Activated CD4-positive, alpha-beta T cell treated with anti-CD3 and anti-CD28 coated beads for 36 hours (primary cell): ENCODE data around the gene ATG7. TPM values are rescaled to one million over a fixed set of nuclear protein-coding genes. Genes with fewer than 3 reads are reported as not detected.
"Not testable (repeated sequence)": the region's sequence is repeated elsewhere in the genome, so short reads cannot be mapped to it uniquely, and the experiment has no call there.

Source experiments
- ATAC-seq: fragments of 200-7000 bp; cut with Tn5 transposase; one replicate; pipeline ENCODE4 v1.10.0; 2021; ENCODE audit warnings: mild to moderate bottlenecking, moderate library complexity
- CTCF ChIA-PET: fragments of 350-600 bp; sonication (Branson Sonifier 250); formaldehyde crosslinking; loops from one replicate; lab custom pipeline; 2021; ENCODE audit warnings: antibody characterized with exemption; lab: Charles Lee
- POLR2A ChIA-PET: fragments of 350-600 bp; sonication (Branson Sonifier 250); formaldehyde crosslinking; loops from one replicate; lab custom pipeline; 2021; ENCODE audit warnings: antibody characterized with exemption, inconsistent platforms; lab: Charles Lee
- DNase-seq: peaks from one replicate; pipeline ENCODE4 v3.0.0-alpha.2; 2020
- H3K27ac Mint-ChIP-seq: one replicate; pipeline ENCODE4 v1.8.0; 2021; ENCODE audit warnings: mixed read lengths
- H3K27me3 Mint-ChIP-seq: one replicate; pipeline ENCODE4 v1.8.0; 2021; ENCODE audit warnings: mixed read lengths
- H3K36me3 Mint-ChIP-seq: one replicate; pipeline ENCODE4 v1.8.0; 2021; ENCODE audit warnings: low read depth, mixed read lengths
- H3K4me1 Mint-ChIP-seq: one replicate; pipeline ENCODE4 v1.8.0; 2021; ENCODE audit warnings: mixed read lengths
- H3K4me3 Mint-ChIP-seq: one replicate; pipeline ENCODE4 v1.8.0; 2021; ENCODE audit warnings: mild to moderate bottlenecking, moderate library complexity, mixed read lengths
- H3K9me3 Mint-ChIP-seq: one replicate; pipeline ENCODE4 v1.8.0; 2021; ENCODE audit warnings: low read depth, mixed read lengths
- intact Hi-C, 2 experiments: fragments of 100-400 bp; cut with DNase I in 1 of 2; cut with micrococcal nuclease in 1 of 2; formaldehyde crosslinking; loops; one replicate each; pipeline versions ENCODE4 v1.14.2 to v1.15.1; 2022 to 2024; cut with DNase I, micrococcal nuclease
- total RNA-seq, 2 experiments: library from RNA; stranded (reverse); gene quantifications; one replicate each; pipeline ENCODE4 v1.2.3, GENCODE V29; 2021

The ATG7 gene
- total RNA-seq, 2 experiments from 2014 or later: 31.6 to 34.5 TPM

DNA sequence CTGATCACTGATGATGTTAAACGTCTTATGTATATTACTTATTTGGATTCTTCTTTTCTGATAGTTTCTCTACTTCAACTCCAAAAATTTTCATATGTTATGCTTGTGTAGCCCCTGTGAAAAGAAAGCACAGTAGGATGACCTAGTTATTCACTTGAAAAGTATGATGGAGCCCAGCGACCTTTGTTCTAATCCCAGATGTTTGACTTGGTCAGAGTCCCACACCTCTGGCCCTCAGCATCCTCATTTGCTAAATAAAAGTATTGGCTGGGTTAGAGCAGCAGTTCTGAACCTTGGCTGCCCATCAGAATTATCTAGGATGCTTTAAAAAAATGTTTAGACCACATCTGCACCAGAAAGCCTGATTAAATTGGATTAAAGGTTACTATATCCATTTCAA, 173.7 kb downstream of the ATG7 start:
- intact Hi-C loops: no loop called here
- H3K36me3 Mint-ChIP-seq: peaks cover 19% of the 10 kb centered on the region
- ChIA-PET POLR2A (no interaction called here), CTCF (no interaction called here)
- H3K27ac Mint-ChIP-seq: no peak overlapping the region
- H3K4me3 Mint-ChIP-seq: no peak overlapping the region
- H3K4me1 Mint-ChIP-seq: no peaks in the 10 kb centered on the region
- no peaks in the 10 kb centered on the region for H3K27me3 Mint-ChIP-seq
- no peak for DNase-seq
- ATAC-seq: no peak
- H3K9me3 Mint-ChIP-seq: peaks cover 2% of the 10 kb centered on the region

GRCh38 chr3:11447584-11448200, 175.5 kb downstream of the ATG7 start:
- H3K27me3 Mint-ChIP-seq: no peaks in the 10 kb centered on the region
- H3K4me1 Mint-ChIP-seq: no peaks in the 10 kb centered on the region
- ATAC-seq: no peak
- no peak for DNase-seq
- CTCF ChIA-PET: no interaction called here
- intact Hi-C loops: no loop called here
- POLR2A ChIA-PET: no interaction called here
- H3K4me3 Mint-ChIP-seq: no peak overlapping the region
- peaks cover 16% of the 10 kb centered on the region for H3K36me3 Mint-ChIP-seq
- no peak overlapping the region for H3K27ac Mint-ChIP-seq
- peaks cover 2% of the 10 kb centered on the region for H3K9me3 Mint-ChIP-seq

DNA sequence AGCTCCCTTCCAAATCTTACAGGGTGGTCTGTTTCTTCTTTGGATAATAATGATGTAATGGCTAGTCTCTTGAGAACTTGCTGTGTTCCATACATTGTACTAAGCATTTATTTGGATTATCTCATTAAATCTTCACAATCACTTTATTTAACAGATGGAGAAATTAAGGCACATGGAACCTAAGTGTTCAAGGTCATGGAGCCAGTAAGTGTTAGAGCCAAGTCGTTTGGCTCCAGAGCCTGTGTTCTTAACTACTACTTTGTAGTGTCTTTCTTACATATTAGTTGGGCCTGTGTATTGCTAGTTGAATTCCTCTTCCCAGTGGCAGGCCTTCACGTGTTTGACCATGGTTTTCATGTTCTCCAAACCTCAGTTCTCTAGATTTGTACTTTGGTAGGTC, 177.8 kb downstream of the ATG7 start:
- Mint-ChIP-seq H3K9me3 (peaks cover 2% of the 10 kb centered on the region), H3K4me3 (no peak overlapping the region), H3K36me3 (peaks cover 9% of the 10 kb centered on the region), H3K4me1 (no peaks in the 10 kb centered on the region), H3K27me3 (no peaks in the 10 kb centered on the region), H3K27ac (no peak overlapping the region)
- no peak for ATAC-seq
- DNase-seq: no peak
- intact Hi-C loops: no loop called here
- CTCF ChIA-PET: no interaction called here
- POLR2A ChIA-PET: no interaction called here

GRCh38 chr3:11452312-11452711, 180.1 kb downstream of the ATG7 start:
- Mint-ChIP-seq H3K36me3 (peaks cover 4% of the 10 kb centered on the region), H3K4me3 (no peak overlapping the region), H3K4me1 (no peaks in the 10 kb centered on the region), H3K27ac (no peak overlapping the region), H3K27me3 (no peaks in the 10 kb centered on the region), H3K9me3 (no peaks in the 10 kb centered on the region)
- ATAC-seq (no peak), DNase-seq (no peak)
- CTCF ChIA-PET: interaction anchor here (1.2 kb wide), 1 partner anchor 9 kb away, joined by 4 read pairs; no protein-coding TSS in a partner anchor
- intact Hi-C loops: no loop called here
- POLR2A ChIA-PET: no interaction called here

GRCh38 chr3:11452885-11453847, 181.0 kb downstream of the ATG7 start:
- no peak overlapping the region for H3K4me3 Mint-ChIP-seq
- DNase-seq (no peak), ATAC-seq (no peak)
- no peaks in the 10 kb centered on the region for H3K9me3 Mint-ChIP-seq
- no peaks in the 10 kb centered on the region for H3K27me3 Mint-ChIP-seq
- intact Hi-C loops: no loop called here
- H3K36me3 Mint-ChIP-seq: peaks cover 3% of the 10 kb centered on the region
- CTCF ChIA-PET: interaction anchor here (1.2 kb wide), 1 partner anchor 10 kb away, joined by 4 read pairs; no protein-coding TSS in a partner anchor
- no peaks in the 10 kb centered on the region for H3K4me1 Mint-ChIP-seq
- POLR2A ChIA-PET: no interaction called here
- no peak overlapping the region for H3K27ac Mint-ChIP-seq

DNA sequence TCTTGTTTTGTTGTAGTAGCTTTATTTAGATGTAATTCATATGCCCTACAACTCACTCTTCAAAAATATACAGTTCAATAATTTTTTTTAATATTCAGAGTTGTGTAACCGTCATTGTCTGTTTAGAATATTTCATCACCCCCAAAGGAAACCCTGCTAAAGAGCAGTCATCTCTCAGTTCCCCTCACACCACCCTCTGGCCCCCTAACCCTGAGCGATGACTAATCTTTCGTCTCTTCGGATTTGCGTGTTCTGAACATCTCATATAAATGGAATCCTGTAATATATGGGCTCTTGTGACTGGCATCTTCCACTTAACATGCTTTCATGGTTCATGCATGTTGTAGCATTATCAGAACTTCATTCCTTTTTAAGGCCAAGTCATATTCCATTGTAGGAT, 183.8 kb downstream of the ATG7 start:
- DNase-seq (no peak), ATAC-seq (no peak)
- H3K4me3 Mint-ChIP-seq: no peak overlapping the region
- peaks cover 3% of the 10 kb centered on the region for H3K36me3 Mint-ChIP-seq
- H3K4me1 Mint-ChIP-seq: no peaks in the 10 kb centered on the region
- ChIA-PET POLR2A (no interaction called here), CTCF (no interaction called here)
- no peak overlapping the region for H3K27ac Mint-ChIP-seq
- H3K27me3 Mint-ChIP-seq: no peaks in the 10 kb centered on the region
- no peaks in the 10 kb centered on the region for H3K9me3 Mint-ChIP-seq
- intact Hi-C loops: no loop called here

DNA sequence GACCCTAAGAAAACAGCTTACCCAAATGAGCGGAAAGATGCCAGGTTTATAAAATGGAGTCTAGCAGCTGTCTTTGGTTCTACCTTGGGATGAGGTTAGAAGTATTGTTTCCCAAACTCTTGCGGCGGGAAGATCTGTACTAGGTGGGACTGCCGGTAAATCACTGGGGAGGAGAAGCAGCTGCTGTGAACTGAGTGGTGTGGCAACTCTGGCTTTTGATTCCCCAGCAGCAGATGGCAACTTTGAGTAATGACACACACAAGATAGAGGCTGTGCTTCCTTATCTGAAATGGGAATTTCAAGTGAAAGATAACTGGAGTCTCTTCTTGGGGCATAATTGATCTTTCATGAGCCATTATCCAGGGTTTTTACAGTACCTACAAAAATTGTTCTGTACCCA, 184.9 kb downstream of the ATG7 start:
- H3K9me3 Mint-ChIP-seq: no peaks in the 10 kb centered on the region
- CTCF ChIA-PET: interaction anchor here (0.5 kb wide), 1 partner anchor 219 kb away, joined by 3 read pairs; no protein-coding TSS in a partner anchor

GRCh38 chr3:11459186-11459824, 187.1 kb downstream of the ATG7 start:
- ChIA-PET CTCF (no interaction called here), POLR2A (no interaction called here)
- intact Hi-C loops: no loop called here
- DNase-seq (no peak), ATAC-seq (no peak)
- H3K27me3 Mint-ChIP-seq: no peaks in the 10 kb centered on the region
- H3K9me3 Mint-ChIP-seq: no peaks in the 10 kb centered on the region
- H3K4me3 Mint-ChIP-seq: no peak overlapping the region
- no peaks in the 10 kb centered on the region for H3K4me1 Mint-ChIP-seq
- no peak overlapping the region for H3K27ac Mint-ChIP-seq
- H3K36me3 Mint-ChIP-seq: peaks cover 3% of the 10 kb centered on the region

More for the DNA sequence above, 184.9 kb downstream of the ATG7 start:
- intact Hi-C loops: no loop called here
- POLR2A ChIA-PET: no interaction called here
- Mint-ChIP-seq H3K27ac (no peak overlapping the region), H3K27me3 (no peaks in the 10 kb centered on the region), H3K4me1 (no peaks in the 10 kb centered on the region), H3K4me3 (no peak overlapping the region), H3K36me3 (peaks cover 3% of the 10 kb centered on the region)
- DNase-seq (no peak), ATAC-seq (no peak)

DNA sequence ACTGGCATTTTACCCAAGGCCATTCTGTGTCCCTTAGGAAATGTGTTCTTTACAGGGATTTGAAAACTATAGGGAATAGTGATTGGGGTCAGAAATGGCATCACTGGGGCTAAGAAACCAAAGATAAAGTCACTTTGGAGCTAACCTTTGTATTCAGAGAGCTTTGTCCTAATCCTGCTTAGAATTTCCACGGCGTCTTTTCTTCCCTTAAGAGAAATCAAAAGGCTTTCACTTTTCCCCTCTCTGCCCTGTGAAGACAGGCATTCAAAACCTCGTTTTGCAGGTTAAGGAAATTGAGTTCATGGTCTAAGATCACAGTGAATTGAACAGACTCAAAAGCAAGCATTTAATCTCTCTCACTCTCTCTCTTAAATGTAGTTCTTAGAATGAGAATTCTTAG, 189.0 kb downstream of the ATG7 start:
- ATAC-seq: no peak
- intact Hi-C loops: no loop called here
- peaks cover 3% of the 10 kb centered on the region for H3K36me3 Mint-ChIP-seq
- H3K4me3 Mint-ChIP-seq: no peak overlapping the region
- H3K4me1 Mint-ChIP-seq: no peaks in the 10 kb centered on the region
- no peaks in the 10 kb centered on the region for H3K27me3 Mint-ChIP-seq
- ChIA-PET CTCF (no interaction called here), POLR2A (no interaction called here)
- no peak for DNase-seq
- no peak overlapping the region for H3K27ac Mint-ChIP-seq
- H3K9me3 Mint-ChIP-seq: no peaks in the 10 kb centered on the region

GRCh38 chr3:11462673-11463072, 190.5 kb downstream of the ATG7 start:
- ATAC-seq, POLR2A ChIA-PET, H3K36me3 Mint-ChIP-seq, H3K4me3 Mint-ChIP-seq, H3K27ac Mint-ChIP-seq, intact Hi-C loops, CTCF ChIA-PET, H3K27me3 Mint-ChIP-seq, H3K4me1 Mint-ChIP-seq, H3K9me3 Mint-ChIP-seq, DNase-seq: not testable (repeated sequence)

- H3K27ac Mint-ChIP-seq: no peak overlapping the region
- no peaks in the 10 kb centered on the region for H3K9me3 Mint-ChIP-seq
- no peak overlapping the region for H3K4me3 Mint-ChIP-seq
- ChIA-PET CTCF (interaction anchor here (0.6 kb wide), 1 partner anchor 77 kb away, joined by 3 read pairs; no protein-coding TSS in a partner anchor), POLR2A (no interaction called here)
- intact Hi-C loops: no loop called here
- no peaks in the 10 kb centered on the region for H3K4me1 Mint-ChIP-seq
- DNase-seq (no peak), ATAC-seq (no peak)
- H3K27me3 Mint-ChIP-seq: no peaks in the 10 kb centered on the region
- H3K36me3 Mint-ChIP-seq: peaks cover 8% of the 10 kb centered on the region
Observed at GRCh38 chr3:11463591-11463990, 191.4 kb downstream of the ATG7 start.
